Esophagus muscularis mucosa (tissue), 4 donors: ENCODE results near the gene ASTN2.

Experiments used
- EP300 ChIP-seq: sonication (generic); formaldehyde crosslinking; IDR thresholded peaks from one replicate; pipeline ENCODE4 v1.6.1; 2017; ENCODE audit warnings: antibody characterized with exemption
- POLR2A ChIP-seq: fragments of 450-650 bp; IDR thresholded peaks from one replicate; pipeline ENCODE4 v1.6.1; 2017; ENCODE audit warnings: antibody characterized with exemption, moderate library complexity, mild to moderate bottlenecking, low read depth
- POLR2AphosphoS5 ChIP-seq, 2 donors: sonication (generic); formaldehyde crosslinking; IDR thresholded peaks; one replicate each; pipeline ENCODE4 v1.6.1; 2017; ENCODE audit warnings: antibody characterized with exemption in 2 of 2
- TF ChIP-seq, protein P1 (sequence below), 3 experiments: fragments of 200-600 bp in 2 of 3; fragments of 450-650 bp in 1 of 3; sonication (generic) in 2 of 3; IDR thresholded peaks; one replicate each; pipeline ENCODE4 v1.5.1; 2017 to 2019; ENCODE audit warnings: antibody characterized with exemption in 3 of 3, mild to moderate bottlenecking in 2 of 3, moderate library complexity in 1 of 3

DNA sequence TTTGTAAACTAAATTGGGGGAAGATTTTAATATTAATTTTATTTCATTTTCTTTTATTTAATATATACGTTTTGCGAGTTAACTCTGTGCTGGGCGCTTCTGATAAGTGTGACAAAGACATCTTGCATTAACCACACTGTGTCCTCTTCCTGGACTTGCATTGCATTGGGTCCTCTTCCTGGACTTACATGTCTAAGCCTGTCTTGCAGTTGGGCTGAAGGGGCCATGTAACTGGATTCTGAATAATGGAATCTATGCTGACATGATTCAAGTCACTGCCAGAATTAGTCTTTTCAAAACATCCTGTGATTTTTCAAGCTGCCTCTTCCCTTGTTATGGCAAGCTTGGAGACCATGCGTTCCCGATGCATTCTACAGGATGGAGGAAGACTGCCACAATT lies 605.2 kb downstream of the ASTN2 start:
- TF ChIP-seq, protein P1, sequence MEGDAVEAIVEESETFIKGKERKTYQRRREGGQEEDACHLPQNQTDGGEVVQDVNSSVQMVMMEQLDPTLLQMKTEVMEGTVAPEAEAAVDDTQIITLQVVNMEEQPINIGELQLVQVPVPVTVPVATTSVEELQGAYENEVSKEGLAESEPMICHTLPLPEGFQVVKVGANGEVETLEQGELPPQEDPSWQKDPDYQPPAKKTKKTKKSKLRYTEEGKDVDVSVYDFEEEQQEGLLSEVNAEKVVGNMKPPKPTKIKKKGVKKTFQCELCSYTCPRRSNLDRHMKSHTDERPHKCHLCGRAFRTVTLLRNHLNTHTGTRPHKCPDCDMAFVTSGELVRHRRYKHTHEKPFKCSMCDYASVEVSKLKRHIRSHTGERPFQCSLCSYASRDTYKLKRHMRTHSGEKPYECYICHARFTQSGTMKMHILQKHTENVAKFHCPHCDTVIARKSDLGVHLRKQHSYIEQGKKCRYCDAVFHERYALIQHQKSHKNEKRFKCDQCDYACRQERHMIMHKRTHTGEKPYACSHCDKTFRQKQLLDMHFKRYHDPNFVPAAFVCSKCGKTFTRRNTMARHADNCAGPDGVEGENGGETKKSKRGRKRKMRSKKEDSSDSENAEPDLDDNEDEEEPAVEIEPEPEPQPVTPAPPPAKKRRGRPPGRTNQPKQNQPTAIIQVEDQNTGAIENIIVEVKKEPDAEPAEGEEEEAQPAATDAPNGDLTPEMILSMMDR (IDR thresholded peaks at IDR 0.05), result no peak
- no peak for TF ChIP-seq POLR2AphosphoS5 (IDR thresholded peaks at IDR 0.05)
- TF ChIP-seq POLR2A, result no peak
- TF ChIP-seq EP300, result no peak
